HG02870 (cell line): Measurements from ENCODE around the gene NOP9.
A peak's percentile ranks its signal among the peaks of the same experiment; 100 is the strongest.

Experiments used
- ATAC-seq: cut with Tn5 transposase; IDR thresholded peaks from one replicate; pipeline ENCODE4 v1.9.1; 2021; ENCODE audit warnings: mild to moderate bottlenecking, moderate library complexity; ENCODE audit not compliant: unreplicated experiment

NOP9 gene, protein sequence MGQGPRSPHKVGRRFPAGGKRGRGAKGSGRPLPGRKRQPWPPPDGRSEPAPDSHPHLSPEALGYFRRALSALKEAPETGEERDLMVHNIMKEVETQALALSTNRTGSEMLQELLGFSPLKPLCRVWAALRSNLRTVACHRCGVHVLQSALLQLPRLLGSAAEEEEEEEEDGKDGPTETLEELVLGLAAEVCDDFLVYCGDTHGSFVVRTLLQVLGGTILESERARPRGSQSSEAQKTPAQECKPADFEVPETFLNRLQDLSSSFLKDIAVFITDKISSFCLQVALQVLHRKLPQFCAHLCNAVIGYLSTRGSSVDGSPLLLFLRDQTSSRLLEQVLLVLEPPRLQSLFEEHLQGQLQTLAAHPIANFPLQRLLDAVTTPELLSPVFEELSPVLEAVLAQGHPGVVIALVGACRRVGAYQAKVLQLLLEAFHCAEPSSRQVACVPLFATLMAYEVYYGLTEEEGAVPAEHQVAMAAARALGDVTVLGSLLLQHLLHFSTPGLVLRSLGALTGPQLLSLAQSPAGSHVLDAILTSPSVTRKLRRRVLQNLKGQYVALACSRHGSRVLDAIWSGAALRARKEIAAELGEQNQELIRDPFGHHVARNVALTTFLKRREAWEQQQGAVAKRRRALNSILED

DNA sequence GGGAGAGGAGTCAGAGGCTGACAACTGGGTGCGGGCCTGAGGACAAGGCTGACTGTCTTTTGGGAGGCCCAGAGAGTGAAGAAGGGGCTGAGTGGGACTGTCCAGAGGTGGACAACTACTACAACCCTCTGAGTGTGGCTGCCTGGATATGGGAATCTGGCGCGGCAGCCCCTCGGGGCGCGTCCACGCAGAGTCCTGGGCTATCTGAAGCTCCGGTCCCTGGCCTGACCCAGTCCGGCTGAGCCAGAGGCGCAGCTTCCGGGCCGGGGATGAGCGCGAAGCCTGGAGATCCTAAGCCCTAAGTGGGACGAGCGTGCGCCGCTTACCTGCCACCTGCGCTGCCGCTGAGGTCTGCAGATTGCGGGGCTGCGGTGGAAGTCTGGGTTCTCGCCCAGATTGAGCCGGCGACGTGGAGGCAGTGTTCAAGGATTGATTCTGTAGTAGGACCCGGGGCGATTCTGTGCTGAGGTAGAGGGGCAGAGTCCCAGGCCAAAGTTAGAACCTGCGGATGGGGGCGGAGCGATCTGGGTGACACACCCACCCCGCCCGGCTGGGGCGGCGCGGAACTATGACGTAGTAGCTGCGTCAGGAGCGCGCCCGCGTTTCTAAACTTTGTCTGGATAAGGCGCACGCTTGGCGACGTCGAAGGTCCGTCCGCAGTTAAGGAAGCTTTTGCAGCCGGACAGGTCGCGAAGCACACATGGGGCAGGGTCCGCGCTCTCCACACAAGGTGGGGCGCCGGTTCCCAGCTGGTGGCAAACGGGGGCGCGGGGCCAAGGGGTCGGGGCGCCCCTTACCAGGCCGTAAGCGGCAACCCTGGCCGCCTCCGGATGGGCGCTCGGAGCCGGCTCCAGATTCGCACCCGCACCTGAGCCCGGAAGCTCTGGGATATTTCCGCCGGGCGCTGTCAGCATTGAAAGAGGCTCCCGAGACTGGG lies at the start of gene NOP9, which contains the start of gene DHRS1:
NOP9 (plus strand) TSS at position 596 of the 937 bp plus-strand sequence; CDS start at position 701, 105 bp downstream.
DHRS1 (minus strand) TSS at position 526 of the 937 bp plus-strand sequence. CDS start 674 bp downstream, outside the sequence.
- peak; percentile 54 for ATAC-seq

GRCh38 chr14:24250354-24250753 lies 49.3 kb upstream of the NOP9 start:
- no peak for ATAC-seq

GRCh38 chr14:24251880-24252288 lies 47.8 kb upstream of the NOP9 start:
- ATAC-seq = no peak

GRCh38 chr14:24252289-24253124 lies 47.1 kb upstream of the NOP9 start:
- ATAC-seq = no peak

GRCh38 chr14:24253936-24254335 lies 45.7 kb upstream of the NOP9 start:
- ATAC-seq = no peak

- ATAC-seq = no peak
Measured at GRCh38 chr14:24254630-24255392, 44.8 kb upstream of the NOP9 start.

DNA sequence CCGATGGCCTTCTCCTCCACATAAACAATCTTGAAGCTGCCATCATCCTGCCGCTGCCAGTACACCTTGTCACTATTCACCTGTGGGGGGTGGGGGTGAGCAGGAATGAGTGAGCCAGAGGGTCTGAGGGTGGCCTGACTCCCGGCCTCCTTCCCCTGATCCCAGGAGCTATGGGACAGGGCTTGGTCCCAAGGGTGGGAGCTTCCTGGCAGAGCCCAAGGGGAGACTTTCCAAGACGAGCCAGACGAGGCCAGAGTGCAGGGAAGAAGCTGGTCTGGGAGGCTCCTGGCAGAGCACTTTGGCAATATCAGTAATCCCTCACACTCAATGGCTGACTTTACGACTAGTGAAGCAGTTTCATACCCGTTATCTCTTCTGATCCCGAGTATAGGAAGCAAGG lies 44.2 kb upstream of the NOP9 start:
- ATAC-seq = no peak

DNA sequence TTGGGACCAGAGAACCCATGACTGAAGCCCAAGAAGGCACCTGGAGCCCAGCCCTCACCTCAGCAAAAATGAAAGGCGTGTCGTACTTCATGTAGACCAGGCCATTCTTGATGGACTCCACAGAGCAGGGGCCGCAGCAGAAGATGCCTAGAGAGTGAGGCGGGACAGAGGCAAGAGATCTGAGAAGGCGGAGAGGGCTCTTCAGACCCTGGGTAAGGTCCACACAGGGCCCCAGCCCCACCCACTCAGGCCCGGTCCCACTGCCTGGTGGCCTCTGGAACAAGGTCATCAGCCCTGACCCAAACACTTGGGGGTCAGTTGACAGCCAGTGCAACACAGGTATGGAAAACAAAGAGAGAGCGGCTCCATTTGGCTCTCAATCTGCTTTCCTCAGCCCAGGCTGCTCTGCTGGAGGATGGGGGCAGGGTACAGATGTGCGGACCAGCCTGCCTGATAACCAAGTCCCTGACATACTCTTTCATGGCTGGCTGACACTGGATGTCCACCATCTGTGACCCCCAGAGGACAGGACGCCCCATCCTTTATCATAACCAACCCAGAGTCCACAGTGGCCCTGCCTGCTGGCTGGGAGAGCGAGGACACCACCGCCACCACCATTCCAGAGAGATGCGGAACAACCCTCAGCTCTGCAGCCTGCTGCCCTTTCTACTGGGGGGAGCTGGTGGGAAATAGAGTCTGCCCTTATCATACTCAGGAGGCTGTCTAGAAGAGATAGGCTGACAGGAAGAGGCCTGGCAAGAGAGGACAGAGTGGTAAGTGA lies 43.5 kb upstream of the NOP9 start:
- no peak for ATAC-seq

DNA sequence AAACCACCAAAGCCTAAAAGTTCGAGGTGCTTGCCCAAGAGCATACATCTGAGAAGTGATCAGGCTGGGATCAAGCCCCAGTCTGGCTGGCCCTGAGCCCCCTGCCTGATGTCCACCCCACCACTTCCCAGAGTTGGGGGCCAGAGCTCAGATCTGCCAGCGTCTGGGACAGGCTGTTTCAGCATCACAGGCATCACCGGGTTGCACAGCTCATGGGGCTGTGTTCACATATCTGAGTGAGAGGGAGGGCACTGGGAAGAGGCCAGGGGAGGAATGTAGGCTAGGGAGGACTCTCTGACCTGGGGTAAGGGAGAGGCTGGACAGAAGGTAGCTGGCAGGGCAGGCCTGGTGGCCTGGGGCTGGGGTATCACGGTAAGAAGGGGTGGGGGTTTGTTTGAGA lies 42.7 kb upstream of the NOP9 start:
- ATAC-seq = no peak

DNA sequence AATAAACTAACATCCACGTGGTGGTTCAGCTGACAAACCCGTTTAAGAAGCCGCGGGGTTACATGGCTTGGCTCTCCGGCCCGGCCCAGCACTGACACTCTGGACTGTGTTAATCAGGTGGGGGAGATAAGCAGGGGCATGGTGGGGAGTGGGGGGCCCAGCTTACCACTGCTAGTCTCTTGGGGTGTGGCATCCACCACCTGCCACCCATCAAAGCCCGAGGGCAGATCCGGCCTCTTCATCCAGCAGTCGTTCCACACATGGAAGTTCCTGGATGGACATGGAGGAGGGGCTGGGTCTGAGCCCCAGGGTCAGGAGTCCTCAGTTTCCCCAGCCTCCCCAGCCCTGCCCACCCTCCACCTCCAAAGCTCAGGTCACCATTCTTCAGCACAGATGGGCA lies 41.5 kb upstream of the NOP9 start:
- ATAC-seq = no peak

GRCh38 chr14:24258548-24259265 lies 40.9 kb upstream of the NOP9 start:
- no peak for ATAC-seq

DNA sequence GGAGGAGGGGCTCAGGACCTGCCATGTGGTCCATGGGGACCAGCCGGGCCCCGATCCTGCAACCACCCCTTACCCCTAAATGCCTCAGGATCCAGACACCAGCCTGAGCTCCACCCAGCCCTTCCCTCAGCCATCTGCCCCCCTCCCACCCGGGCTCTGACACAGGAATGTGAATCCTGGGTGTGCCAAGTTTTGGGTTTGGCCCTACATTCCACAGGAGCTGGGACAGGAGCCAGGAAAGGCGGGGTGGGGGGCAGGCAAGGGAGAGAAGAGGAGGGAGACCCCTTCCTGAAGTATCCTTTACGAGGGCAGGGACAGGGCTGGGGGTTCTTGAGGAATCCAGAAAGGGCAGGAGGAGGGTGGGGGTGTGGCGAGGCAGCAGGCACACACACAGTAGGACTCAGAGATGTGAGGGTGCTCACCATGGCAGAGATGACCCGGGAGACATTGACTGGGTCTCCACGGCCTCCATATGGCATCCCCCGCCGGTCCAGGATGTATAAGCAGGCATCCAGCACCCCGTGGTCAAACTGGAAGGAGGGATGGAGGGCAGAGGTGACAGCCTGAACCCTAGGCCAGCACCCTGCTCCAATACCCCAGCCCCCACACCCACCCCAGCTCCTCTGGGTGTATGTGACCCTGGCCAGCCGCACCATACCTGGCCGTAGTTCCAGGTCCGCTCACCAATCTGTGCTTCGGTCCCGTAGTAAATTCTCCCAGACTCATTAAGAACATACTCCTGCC lies 40.2 kb upstream of the NOP9 start:
- no peak for ATAC-seq

DNA sequence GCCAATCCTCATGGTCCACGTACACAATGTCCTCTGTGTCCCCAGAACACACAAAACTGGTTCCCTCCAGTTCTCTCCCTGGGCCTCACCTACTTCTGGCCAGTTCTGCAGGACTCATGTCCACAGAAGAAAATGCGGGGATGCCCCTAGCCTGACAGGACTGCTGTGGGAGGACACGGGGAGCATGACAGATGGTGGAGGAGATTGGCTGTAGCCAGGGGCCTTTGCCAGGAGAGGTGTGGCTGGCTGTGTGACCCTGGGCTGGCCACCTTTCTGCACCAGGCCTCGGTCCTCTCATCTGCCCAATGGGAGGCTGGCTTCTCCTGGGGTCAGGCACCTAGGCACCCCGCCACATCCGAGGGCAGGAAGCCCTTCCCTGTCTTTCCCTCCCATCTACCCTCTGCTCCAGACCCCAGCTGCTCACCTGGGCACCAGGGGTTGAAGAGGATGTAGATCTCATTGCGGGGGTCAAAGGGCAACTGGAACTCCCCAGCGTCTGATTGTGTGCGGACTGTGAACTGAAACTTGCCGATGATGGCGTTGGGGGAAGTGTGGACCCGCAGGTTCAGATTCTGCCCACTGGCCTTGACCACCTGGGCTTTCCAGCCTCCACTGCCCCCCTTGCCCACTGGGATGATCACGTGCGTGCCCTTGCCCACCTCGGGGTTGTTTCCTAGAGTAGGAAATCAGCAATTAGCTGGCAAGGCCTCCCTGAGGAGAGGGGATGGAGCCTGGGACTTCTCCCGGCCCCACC lies 39.4 kb upstream of the NOP9 start:
- no peak for ATAC-seq

DNA sequence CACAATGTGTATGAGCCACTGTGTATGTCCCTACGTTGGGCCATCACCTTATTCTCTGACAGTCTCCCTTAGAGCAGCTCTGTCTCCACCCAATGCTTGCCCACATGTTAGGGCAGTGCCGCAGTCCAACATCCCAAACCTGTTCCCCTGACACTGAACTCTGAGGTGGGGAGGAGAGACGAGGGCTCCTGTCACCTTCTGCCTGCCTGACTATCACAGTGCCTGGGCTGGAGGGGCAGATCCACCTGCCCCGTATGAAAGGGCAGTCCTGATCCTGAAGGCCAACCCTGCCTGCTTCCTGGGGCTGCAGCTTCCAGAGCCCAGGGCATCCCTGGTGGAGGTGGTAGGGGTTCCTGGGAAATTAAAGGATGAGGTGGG lies 38.9 kb upstream of the NOP9 start:
- ATAC-seq = no peak

GRCh38 chr14:24261256-24261968 lies 38.2 kb upstream of the NOP9 start:
- no peak for ATAC-seq

DNA sequence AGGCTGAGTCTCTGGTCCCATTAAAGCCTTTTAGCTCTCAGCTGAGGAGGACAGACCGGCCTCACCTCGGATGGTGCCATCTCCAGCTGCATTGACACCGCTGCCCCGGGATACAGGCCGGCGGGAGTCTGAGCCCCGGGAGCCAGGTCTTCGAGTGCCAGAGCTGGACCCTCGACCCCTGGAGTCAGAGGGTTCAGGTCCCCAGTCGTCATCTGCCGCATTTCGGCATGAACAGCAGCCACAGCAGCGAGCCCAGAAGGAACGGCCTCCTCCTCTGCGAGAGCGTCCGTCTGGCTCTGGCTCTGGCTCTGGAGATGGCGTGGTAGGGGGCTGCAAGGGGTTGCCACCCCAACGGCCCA lies 37.7 kb upstream of the NOP9 start:
- no peak for ATAC-seq
